ENCODE measurements around the gene SASH1.

Gene SASH1

DNA sequence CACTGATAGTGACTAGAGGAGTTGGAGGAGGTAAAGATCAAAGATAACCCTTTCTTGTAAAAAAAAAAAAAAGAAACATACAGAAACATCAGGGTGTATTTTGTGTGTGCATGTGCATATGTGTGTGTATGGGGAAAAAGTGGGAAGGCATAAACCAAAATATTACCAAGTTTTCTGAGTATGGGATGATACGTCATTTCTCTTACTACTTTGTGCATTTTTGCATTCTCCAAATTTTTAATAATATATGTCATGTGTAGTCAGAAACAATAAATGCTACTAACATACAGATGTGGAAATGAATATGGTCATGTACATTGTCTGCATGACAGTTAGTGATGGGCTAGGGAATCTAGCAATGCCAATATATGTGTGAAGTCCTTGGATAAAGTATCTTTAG, 161.1 kb downstream of the SASH1 start:
- DNase-seq: no peak

DNA sequence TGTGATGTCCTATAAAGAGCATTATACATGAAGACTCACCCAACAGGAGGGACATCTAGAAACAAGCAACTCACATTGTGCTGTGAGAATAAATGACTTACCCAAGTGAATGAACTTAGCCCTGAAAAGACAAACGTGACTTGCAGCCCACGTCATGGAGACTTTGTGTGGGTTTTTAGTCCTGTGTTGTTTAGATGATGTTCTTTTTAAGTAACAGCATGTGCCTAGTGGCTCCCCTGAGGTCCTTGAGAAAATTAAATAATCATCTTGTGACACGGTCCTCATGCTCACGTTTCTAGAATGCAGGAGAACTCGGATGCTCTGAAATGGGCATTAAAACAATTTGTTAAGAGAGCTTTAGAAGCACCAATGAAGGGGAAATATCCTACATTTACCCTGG, 165.1 kb downstream of the SASH1 start:
- no peak for DNase-seq

DNA sequence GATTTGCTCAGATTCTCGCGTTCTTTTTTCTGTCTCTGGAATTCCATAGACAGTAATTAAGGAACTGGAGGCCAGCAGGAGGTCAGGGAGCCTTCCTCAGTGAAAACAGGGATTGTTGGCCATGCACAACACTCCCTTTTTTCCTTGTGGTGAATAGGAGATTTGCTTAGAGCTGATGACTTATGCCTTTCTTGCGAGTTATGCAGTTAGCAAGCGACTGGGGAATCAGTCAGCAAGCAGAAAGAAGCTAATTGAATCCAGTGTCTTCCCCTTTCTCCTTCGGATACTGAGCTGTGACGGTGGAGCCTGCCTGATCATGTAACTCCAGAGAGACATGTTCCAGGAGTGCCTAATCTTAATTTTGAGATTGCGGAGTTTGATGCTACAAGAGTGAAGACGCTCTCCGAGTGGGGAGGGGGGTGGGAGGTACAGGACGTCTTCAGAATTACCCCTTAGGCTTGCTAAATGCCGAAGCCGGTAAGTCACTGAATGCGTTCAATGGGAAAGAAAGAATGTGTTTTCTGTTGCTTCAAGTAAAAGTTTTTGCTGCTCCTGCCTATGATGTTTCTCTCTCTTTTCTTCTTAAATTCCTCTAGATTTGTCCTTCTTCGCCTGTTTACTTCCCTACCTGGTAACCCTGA, 165.9 kb downstream of the SASH1 start:
- DNase-seq: no peak

DNA sequence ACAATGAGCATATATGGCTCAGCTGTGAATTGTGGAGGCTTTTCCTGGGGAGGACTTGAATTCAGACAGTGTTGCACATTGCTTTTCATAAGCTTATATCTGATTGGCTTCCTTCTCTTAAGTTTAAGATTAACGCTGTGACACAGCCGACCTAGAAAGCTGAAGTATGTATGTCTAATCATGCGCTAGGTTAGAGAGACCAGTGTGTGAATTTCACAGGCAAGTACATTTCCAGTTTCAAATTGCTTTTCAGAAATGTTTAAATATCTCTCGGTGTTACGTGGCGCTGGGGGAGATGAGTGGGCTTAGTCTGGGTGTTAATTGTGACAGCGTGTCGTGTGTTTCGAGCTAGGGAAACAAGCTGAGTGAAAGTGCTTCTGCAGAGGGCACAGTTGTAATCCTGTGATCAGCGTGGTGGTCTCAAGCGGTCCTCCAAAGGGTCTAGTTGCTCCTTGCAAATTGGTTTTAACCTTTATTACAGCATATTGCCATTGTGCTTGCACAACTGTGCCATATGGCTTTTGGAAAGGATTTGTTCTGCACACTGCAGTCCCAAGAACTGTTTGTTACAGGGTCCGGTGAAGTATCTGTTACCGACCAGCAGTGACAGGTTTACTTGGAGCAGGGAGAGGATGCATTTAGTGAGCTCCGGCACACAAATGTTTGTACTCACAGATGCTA, 166.6 kb downstream of the SASH1 start:
- no peak for DNase-seq

DNA sequence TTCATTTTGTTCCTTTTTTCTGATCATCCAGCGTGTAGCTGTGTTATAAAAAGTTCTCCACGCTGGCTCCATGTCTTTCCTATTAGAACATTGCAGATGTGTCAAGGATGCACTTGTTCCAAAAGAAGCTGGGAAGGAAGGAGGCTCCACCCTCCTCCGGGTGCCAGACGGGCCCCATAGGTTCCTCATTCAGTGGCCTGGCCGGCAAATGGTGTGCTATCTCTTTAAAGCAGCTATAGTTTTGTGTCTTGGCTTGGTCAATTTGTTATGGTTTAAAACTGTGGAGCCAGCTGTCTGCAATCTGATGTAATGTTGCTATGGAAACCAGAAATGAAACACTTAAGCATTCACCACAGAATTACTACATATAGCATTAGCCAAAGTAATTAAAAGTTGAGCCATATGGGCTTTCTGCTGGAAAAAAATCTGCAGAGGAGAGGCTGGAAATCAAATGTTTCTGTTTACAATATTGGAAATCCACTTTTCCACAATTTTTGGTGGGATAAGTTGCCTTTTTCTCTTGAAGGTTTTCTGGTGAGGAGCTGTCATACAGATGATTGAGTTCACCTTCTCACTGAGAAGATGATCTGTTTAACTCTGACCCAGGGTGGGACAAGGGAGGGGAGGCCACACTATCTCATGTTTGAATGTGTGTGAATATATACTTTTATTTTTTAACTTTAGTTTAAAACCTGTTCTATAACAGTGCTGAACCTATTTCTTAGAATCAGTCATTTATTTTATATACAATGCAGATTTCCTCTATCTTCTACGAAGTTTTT, 167.4 kb downstream of the SASH1 start:
- no peak for DNase-seq

DNA sequence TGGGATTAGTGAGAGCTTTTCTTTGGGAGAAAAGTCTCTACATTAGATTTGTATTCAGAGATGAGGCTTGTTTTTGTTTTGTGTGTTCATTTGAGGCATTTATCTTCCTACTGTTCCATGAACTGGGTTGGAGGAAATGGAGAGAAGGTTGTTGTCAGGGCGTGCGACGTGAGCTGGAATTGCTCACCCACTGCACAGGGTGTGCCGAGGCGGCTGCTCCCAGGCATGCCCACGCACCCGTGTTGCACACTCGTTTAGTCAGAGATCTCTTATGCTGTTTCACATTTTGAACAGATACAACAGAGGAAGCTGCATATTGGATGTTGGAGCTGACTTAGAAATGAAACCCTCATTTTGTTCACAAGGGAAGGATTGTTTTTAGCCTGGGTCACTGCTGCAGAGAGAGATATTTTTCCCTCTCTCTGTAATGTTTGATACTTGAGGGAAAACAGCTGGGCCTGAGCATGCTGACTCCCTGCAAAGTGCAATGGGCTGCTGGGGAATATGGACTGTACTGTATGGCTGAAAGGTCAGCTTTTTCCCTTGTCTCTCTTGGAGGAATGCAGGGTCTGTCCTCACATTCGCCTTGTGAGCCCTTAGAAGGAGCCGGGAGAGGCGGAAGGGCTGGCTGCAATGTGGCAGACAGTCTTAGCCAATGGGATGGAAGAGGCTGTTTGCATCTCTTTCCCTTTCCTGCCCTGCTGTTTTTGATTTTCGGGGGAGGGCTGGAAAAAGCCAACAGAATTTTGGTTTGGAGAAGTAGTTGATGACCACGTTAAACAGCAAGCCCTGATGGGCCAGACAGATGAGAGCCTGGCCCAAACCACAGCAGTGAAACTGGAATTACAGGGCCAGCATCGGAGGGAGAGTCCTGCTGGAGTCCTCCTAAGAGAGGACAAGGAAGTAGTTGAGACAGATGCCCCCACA, 170.8 kb downstream of the SASH1 start:
- no peak for DNase-seq

DNA sequence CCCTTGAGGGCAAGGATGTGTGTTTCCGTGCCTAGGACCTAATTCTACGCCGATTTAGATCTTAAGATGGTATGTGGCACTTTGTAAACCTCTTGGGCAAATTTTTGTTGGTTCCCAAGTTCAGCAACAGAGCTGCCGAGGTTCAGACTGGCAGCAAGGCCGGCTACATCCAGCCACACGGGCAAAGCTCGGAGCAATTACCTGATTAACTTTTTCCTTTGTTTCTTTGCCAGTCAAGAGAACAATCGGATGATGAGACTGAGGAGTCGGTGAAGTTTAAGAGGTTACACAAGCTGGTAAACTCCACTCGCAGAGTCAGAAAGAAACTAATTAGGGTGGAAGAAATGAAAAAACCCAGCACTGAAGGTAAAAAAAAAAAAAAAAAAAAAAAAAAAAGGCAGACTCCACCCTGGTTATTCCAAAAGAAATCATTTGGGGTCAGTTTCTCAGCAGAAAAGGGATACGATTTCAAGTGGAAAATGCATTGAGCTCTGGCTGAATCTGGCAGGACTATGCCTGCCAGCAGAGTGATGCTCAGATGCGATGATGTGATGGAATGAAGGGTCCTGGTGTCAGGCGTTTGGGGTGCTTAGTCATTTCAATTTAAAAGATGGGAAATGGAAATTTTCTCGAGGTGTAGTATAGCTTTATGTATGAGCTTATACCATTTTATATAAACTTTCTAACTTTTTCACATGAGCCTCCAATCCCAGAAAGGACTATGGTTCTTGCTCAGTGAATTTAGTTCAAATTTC, 171.6 kb downstream of the SASH1 start:
- DNase-seq: no peak

DNA sequence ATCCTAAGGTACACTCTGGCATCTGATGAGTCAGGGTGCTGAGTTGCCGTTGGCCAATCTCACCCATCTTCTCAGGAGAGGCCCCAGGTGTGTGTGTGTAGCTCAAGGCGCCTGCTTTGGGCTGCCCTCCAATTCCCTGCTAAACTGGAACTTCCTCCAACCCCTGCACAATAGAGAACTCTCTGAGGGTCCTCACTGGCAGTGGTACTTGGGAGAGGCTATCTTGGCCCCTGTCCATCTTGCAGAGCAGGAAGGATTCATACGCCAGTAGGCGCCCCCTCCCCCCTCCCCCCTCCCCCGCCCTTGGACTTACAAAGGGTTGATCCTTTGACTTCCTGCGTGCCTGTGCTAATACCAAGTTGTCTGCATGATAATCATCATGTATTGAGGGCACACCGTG, 173.6 kb downstream of the SASH1 start:
- DNase-seq: no peak

DNA sequence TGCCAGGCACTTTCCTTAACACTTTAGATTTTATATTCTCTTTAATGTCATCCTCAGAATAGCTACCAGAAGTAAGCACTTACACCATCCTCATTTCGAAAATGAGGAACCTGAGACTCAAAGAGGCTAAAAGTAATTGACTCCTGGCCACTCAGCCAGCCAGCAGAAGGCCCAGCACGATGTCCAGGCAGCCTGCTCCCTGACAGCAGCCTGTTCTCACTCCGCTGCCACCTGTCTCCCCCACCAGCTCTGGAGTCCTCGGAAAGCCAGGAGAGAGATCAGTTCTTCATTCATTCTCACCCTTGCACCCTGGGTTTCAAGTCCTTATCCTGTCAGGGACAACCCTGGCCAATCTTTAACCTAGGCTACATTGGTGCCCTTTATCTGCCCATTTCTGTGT, 174.0 kb downstream of the SASH1 start:
- DNase-seq: no peak

DNA sequence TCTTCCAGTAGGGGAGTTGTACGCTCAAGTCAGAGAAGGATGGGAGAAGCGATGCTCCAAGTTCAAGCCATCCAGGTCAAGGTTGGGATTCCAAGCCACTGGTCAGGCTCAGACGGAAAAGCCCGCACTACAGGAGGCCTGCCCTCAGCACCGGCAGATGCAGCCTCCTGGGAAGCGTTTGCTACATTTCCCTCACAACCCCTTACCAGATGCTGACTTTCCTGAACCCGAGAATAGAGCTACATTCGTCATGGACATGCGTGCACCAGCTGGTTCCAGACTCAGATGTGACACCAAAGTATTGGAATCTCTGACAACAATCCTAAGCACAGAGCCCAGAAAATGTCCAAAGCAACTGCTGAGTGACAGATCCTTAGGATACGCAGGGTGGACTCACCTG, 174.8 kb downstream of the SASH1 start:
- no peak for DNase-seq

DNA sequence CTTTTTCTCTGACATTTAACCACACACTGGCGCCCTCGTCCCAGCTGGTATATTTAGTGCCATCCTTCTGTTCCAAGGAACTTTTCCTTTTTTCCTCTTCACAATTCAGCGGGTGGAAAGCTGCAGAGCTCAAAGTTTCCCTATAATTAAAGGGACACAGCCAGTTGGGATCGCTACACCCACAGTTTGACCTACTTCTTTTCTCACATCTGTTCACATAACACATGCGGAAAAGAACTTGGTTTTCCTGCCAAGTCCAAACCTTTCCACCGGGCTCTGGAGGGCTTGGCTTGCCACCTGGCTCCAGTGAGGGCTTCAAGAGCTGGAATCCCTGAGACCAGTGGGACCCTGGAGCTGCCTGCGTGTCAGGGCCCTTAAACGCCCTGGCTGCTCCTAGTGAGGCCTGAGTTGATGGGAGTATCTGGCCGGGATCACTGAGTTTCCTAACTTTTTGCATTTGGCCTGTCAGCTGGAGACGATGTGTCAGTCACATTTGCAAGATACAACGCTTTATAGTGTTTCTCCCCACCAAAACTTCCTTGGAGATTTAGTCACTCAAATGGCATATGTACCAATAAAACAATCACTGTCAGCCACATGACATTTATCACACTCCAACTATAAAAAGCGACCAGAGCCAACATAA, 176.0 kb downstream of the SASH1 start:
- DNase-seq: no peak

DNA sequence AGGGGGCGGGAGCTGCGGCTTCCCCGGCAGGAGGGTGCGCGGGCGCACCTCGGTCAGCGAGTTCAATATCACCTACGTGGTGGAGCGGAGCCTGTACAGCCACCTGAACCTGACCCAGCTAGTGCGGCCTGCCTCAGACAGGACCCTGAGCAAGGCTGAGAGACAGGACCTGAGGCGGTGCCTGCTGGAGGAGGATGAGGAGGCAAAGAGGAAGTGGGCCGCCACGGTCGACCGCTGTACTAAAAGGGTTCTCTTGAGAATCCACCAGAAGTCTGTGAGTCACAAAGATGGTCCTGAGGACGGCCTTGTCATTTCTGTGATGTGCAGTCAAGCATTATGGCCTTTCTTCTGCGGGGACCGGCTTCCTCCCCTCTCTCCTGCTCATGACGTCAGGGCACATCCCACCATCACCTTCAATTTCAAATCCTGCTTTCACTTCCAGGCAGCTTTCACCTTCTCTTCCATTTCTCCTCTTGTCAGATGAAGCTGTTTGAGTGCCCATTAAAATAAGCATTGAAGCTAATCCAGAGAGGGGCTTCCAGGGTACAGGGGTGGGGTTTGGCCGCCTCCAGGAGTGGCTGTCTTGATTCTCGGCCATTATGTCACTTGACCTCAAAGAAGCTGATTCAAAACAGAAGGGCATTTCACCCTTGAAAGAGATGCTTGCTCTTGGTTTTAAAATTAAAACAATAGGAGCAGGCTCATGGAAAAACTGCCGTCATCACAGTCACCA, 177.6 kb downstream of the SASH1 start:
- no peak for DNase-seq

DNA sequence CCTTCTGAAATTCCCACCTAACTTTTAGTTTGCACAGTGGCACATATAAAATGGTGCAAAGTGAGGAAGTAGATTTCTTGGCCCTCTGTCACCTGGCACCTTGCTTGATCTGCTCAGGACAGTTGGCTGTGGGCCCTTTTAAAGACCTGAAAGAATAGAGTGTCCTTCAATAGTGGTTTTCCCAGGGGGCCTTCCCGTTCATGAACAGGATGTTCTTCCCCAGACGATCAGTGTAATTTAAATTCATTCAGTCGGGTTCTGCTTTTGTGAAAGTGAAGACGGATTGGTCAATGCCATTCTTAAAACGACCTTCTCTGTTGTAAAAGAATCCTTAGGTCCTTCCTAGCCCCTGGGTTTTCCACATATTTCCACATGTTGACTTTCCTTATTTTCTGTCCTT, 178.5 kb downstream of the SASH1 start:
- DNase-seq: no peak

DNA sequence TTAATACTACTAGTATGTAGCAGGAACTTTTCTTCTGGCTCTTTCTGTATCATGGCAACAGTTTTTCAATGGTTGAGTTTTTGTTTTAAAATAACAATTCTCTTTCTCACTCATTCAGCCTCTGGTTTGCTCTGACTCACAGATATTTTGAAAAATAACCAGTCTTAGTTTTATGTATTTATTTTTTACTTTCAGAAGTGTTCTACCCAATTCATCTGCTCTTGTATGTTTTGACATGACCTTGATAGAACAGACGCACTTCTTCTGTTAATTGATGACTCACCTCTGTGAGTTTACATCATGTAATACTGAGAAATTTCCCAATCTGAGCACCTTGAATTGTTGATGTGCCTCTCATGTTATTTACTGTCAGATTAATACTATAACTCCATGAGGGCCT, 178.9 kb downstream of the SASH1 start:
- DNase-seq: no peak

DNA sequence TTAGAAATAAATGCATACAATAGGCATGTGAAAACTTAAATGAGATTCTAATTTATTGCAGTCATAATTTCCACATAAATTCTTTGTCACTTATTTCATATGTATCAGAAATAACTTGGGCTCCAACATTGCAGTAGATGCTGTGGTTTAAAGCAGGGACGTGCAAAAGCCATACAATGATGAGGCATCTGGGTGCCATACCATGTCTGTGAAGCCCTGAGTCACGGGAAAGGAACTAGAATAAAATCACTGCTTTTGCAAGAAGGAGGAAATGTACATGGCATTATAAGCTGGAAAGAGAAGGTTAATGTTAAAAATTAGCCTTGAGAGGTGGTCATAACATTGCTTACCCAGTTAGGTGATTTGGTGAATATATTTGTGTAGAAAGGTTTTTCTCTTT, 180.4 kb downstream of the SASH1 start:
- DNase-seq: no peak

DNA sequence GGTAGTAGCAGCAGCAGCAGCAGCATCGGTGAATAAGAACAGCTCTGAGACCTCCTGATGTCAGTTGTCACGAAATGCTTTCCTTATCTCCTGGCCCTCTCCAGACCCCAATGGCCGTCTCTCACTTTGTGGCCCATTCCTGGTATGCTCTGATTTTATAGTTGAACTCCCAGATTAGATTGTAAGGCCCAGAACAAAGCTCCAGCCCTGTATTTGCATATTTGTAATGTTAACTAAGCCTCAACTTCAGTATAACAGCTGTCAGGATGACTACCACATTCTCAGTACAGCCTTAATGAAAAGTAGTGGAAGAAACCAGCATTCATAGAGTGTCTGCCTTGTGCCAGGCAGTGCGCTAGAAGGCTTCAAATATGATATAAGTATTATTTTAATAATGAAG, 180.9 kb downstream of the SASH1 start:
- no peak for DNase-seq

DNA sequence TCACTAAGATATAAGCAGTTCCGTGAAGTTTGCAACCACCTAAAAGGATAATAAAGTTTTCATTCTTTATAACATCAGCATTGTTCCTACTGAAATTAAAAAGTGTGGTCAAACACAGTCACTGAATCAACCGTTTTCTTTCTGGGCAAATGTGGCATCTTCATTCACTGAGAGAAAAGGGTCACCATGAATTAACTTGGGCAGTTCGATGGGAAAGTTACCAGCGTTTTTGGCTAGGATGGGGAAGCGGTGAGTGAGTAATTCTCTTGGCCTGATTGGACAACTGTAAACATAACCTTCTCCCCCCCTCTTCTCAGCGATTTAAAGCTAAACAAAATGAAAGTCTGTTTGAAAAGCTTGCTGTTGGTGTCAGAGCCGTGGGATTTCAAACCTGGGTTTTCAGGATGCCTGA, 181.8 kb downstream of the SASH1 start:
- no peak for DNase-seq

DNA sequence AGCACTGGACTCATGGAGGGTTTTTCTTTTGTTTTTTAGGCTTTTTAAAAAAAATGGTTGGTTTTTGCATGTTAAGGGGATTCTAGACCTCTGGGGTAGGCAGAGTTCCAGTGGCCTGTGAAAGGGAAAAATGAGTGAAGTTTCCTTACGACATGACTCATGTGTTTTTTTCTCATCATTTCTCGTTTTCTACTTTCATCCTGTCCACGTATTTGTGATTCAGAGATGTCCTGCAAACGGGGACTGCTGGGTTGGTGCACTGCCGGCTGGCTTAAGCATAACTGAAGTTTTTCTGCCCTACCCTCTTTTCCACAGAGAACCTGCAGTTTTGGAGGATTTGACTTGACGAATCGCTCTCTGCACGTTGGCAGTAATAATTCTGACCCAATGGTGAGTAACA, 182.3 kb downstream of the SASH1 start:
- DNase-seq: no peak

DNA sequence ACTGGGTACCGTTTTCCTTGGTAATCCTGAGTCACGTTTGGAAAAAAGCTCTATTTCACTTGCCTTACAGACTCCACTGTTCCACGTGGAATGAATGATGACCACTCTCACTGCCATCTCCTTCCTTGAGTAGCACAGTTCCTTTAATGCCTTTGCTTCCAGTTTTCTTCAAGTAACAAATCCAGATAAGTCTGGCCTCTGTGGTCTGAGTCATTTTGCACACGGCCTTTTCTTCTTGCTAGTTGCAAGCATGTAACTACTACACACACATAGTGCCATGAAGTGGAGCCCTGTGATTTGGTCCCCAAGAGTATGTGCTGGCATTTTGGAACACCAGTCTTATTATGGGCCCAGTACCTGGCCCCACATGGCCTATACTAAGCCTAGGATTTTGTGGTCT, 182.8 kb downstream of the SASH1 start:
- no peak for DNase-seq

DNA sequence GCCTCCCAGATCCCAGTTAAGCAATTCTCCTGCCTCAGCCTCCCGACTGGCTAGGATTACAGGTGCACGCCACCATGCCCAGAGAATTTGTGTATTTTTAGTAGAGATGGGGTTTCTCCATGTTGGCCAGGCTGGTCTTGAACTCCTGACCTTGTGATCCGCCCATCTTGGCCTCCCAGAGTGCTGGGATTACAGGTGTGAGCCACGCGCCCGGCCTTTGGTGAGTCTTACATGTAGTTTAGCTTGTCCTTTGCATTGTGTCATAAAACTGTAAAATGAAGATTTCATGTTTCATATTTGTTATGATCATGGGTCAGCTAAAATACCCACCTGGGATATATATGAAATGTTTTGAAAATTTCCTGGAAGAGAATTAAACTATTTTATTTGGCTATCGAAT, 183.5 kb downstream of the SASH1 start:
- DNase-seq: no peak

DNA sequence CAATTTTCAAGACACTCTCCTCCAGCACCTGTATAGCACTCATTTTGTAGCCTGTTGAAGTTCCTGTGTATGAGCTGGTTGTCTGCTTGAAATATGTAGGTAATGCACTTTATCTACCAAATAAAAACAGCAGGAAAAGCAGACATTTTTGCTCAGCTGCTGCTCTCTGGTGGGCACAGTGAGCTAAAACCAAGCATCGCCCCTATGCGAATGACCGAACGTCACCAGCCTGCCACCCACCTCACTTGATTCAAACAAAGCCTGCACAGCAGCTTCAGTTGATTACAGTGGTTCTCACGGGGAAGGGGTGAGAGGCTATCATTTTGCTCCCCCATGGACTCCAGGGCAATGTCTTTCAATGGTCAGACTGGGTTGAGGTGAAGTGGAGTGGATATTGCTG, 185.7 kb downstream of the SASH1 start:
- no peak for DNase-seq

Data from KG1 (cell line).